Fibroblast of pulmonary artery (primary cell): ENCODE results near the gene KLHL26.

Experiments
- DNase-seq: peaks from one replicate; pipeline ENCODE4 v3.0.0-alpha.2; 2010; ENCODE audit warnings: low read depth
- H3K4me3 ChIP-seq: replicated peaks from 2 replicates; pipeline ENCODE4 v1.5.1; 2011; ENCODE audit warnings: low read depth, mild to moderate bottlenecking, control low read depth, low read length, moderate library complexity
- TF ChIP-seq, protein P1 (sequence below): IDR thresholded peaks from 2 replicates; pipeline ENCODE4 v1.5.1; 2011; ENCODE audit warnings: mild to moderate bottlenecking, control low read depth, low read length, inconsistent platforms; ENCODE audit errors: missing control alignments

Gene KLHL26, protein sequence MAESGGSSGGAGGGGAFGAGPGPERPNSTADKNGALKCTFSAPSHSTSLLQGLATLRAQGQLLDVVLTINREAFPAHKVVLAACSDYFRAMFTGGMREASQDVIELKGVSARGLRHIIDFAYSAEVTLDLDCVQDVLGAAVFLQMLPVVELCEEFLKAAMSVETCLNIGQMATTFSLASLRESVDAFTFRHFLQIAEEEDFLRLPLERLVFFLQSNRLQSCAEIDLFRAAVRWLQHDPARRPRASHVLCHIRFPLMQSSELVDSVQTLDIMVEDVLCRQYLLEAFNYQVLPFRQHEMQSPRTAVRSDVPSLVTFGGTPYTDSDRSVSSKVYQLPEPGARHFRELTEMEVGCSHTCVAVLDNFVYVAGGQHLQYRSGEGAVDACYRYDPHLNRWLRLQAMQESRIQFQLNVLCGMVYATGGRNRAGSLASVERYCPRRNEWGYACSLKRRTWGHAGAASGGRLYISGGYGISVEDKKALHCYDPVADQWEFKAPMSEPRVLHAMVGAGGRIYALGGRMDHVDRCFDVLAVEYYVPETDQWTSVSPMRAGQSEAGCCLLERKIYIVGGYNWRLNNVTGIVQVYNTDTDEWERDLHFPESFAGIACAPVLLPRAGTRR

DNA sequence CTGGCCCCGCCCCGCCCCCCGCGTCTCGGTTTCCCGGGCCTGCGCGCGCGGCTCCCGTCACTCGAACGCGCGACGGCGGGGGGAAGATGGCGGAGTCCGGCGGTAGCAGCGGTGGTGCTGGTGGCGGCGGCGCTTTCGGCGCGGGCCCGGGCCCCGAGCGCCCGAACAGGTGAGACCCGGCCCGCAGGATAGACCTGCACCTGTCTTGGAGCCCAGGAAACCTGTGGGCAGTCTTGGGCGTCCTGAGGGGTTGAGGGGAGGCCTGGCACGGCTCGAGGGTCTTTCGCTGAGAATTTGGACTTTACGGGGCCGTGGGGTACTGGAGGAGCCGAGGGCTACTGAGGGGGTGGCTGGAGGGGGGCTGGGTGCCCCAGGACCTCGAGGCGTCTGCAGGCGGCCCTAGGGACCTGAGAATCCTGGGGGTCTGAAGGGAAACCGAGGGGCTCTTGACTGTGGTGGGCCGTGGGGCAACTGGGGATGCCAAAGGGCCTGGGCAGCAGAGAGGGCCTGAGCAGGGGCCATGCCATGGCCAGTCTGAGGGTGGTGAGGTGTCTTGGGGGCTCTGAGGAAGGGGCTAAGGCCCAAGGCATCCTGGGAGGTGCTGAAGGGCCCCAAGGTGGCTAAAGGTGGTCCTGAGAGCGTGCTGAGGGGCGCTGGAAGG, at the start of gene KLHL26:
KLHL26 (plus strand) TSS at position 60 of the 661 bp plus-strand sequence; CDS start at position 87, 27 bp downstream.
- TF ChIP-seq, protein P1, sequence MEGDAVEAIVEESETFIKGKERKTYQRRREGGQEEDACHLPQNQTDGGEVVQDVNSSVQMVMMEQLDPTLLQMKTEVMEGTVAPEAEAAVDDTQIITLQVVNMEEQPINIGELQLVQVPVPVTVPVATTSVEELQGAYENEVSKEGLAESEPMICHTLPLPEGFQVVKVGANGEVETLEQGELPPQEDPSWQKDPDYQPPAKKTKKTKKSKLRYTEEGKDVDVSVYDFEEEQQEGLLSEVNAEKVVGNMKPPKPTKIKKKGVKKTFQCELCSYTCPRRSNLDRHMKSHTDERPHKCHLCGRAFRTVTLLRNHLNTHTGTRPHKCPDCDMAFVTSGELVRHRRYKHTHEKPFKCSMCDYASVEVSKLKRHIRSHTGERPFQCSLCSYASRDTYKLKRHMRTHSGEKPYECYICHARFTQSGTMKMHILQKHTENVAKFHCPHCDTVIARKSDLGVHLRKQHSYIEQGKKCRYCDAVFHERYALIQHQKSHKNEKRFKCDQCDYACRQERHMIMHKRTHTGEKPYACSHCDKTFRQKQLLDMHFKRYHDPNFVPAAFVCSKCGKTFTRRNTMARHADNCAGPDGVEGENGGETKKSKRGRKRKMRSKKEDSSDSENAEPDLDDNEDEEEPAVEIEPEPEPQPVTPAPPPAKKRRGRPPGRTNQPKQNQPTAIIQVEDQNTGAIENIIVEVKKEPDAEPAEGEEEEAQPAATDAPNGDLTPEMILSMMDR: no peak
- DNase-seq: no peak
- peak within 1 kb of the TSS; percentile 74 for H3K4me3 ChIP-seq

DNA sequence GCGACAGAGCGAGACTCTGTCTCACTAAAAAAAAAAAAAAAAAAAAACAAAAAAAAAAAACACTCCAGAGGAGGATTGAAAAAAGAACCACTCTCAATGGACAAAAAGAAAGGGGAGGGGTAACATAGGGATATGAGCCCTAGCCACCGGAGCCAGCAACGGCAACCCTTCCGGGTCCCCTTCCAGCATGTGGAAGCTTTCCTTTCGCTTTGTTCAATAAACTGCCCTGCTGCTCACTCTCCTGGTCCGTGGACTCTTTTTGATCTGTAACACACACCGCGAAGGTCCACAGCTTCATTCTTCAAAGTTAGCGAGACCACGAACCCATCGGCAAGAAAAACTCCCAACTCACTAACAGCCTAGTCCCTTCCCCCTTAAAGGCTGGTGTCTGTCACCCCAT, 49.3 kb upstream of the KLHL26 start:
- TF ChIP-seq, protein P1: no peak
- H3K4me3 ChIP-seq: no peak overlapping the region
- DNase-seq: no peak

DNA sequence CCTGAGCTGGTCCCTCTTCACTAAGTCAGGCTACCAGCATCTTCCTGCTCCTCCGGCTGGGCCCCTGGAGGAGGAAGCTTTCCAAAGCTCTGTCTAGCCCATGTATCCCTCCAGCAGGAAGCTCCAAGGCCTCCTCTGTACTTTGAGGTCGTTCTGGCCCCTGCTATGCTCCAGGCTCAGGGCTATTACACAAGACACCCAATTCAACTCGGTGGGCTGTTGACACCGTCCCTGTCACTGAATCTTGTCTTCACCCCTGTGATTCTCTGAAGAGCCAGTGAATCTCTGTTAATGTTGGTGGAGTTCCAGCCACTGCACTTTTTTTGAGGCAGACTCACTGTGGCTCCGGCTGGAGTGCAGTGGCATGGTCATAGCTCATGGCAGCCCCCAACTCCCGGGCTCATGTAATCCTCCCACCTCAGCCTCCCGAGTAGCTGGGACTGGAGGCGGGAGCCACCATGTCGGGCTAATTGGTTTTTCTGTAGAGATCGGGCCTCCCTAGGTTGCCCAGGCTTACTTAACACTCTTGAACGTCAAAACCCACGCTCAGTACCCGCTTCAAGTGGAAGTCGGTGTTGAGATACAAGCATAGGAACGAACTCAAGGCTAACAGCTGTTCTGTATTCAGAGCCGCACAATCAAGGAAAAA, 48.7 kb upstream of the KLHL26 start:
- no peak for DNase-seq
- H3K4me3 ChIP-seq: peak overlapping the region; percentile 67
- TF ChIP-seq, protein P1: no peak

DNA sequence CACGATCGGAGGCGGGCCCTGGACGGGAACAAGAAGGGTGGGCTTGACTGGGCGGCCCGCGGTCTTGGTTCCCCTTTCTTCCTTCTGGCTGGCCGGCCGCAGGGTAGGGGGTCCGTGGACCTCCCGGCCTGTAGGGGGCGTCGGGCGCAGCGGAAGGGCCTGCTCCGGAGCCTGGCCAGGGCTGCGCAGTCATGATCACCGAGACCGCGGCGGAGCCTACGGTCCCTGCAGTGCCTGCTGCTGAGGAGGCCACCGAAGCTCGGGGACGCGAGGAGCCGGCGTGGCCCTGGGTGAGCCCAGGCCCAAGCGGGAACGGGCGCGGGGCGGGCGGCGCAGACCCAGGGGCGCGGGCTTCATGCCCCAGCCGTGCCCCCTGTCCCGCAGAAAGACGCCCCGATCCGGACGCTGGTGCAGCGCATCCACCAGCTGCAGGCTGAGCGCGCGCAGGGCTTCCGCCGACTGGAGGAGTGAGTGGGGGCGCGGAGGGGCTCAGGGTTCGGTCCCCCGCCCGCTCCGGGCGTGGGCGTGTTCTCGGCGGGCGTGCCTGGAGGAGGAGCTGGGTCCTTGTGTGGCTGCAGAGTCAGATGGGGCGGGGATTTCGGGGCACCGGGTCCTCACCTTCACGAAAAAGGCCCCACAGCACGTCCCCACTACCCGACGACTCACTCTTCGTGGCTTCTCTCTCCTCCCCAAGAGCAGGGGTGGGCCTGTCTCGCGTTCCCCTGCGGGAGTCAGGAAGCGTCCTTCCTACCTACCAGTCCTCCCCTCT, 48.0 kb upstream of the KLHL26 start, which contains the start of gene REX1BD:
REX1BD (plus strand) TSS at position 188 of the 769 bp plus-strand sequence; CDS start at position 192, 4 bp downstream.
- peak within 1 kb of the TSS; percentile 67 for H3K4me3 ChIP-seq
- TF ChIP-seq, protein P1: peak; percentile 66
- DNase-seq: peak; percentile 77

DNA sequence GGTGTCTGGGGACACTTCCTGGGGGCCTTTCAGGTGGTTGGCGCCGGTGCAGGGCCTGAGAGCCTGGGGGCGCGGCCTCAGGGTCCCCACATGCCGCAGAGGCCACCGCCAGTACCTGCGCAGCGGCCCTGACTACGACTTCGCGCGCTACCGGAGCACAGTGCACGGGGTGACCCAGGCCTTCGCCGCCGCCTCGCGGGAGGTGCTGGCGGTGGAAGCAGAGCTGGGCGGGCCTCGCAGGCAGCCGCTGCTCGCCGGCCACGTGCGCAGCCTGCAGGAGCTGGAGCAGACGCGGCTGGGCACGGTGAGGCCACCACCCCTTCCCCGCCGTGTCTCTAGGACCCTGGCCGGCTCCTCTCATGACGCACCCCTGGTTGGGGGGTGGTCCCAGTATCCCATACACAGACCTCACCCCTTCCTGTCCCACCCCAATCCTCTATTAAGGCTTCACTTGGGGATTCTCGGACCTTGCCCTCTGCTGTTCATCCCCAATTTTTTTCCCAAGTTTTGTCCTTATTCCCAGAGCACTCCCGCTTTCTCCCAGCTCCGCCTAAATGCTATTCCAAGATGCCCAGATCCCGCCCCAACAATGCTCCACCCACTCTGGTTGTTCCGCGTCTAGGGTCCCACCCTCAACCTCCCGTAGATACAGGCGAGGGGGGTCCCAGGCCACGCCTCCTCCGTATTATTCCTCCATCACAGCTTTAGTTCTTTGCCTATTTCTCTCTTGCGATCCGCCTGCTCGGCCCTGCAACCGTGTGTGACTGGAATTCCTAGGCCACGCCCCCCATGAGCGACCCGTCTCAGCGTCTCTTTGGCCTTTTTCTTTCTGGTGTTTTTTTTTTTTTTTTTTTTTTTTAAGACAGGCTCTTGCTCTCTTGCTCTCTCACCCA, 47.2 kb upstream of the KLHL26 start:
- peak overlapping the region; percentile 67 for H3K4me3 ChIP-seq
- DNase-seq: peak; percentile 66
- TF ChIP-seq, protein P1: no peak
